NB4 (cell line): ENCODE measurements around the gene OR13F1.
"Not testable (repeated sequence)": the region's sequence is repeated elsewhere in the genome, so short reads cannot be mapped to it uniquely, and the experiment has no call there.

ENCODE experiments used
- DNase-seq: peaks from one replicate; pipeline ENCODE4 v3.0.0; 2010; ENCODE audit warnings: low read depth
- H3K4me3 ChIP-seq: one replicate; pipeline ENCODE4 v1.5.1; 2011; ENCODE audit warnings: mild to moderate bottlenecking, low read depth, low read length, moderate library complexity
- CTCF ChIP-seq: IDR thresholded peaks from one replicate; pipeline ENCODE4 v1.5.1; 2012; ENCODE audit warnings: low read depth, low read length
- MAX ChIP-seq: IDR thresholded peaks from 2 replicates; pipeline ENCODE4 v1.6.1; 2011; ENCODE audit warnings: low read depth, low read length
- MYC ChIP-seq: IDR thresholded peaks from 2 replicates; pipeline ENCODE4 v1.6.1; 2011; ENCODE audit warnings: low read depth, low read length
- POLR2A ChIP-seq: IDR thresholded peaks from 2 replicates; pipeline ENCODE4 v1.6.1; 2011; ENCODE audit warnings: mild to moderate bottlenecking; ENCODE audit not compliant: insufficient read length; ENCODE audit errors: extremely low read depth

Gene OR13F1

GRCh38 chr9:104494808-104495207 lies 9.3 kb upstream of the OR13F1 start:
- TF ChIP-seq MYC (no peak), MAX (no peak), CTCF (no peak), POLR2A (no peak)
- no peak overlapping the region for H3K4me3 ChIP-seq
- DNase-seq: peak; percentile 16

GRCh38 chr9:104503440-104503839 lies 623 bp upstream of the OR13F1 start:
- DNase-seq: no peak
- TF ChIP-seq POLR2A (no peak), MYC (no peak), MAX (no peak), CTCF (no peak)

GRCh38 chr9:104506565-104506964 lies 2.5 kb downstream of the OR13F1 start:
- no peak overlapping the region for H3K4me3 ChIP-seq
- no peak for DNase-seq
- TF ChIP-seq MYC: no peak
- TF ChIP-seq CTCF: no peak
- no peak for TF ChIP-seq MAX
- TF ChIP-seq POLR2A: no peak

More at GRCh38 chr9:104503440-104503839, 623 bp upstream of the OR13F1 start:
- no peak overlapping the region for H3K4me3 ChIP-seq

GRCh38 chr9:104514901-104515300 lies 10.8 kb downstream of the OR13F1 start:
- no peak for DNase-seq
- no peak for TF ChIP-seq POLR2A
- TF ChIP-seq CTCF: no peak
- no peak for TF ChIP-seq MYC
- no peak for TF ChIP-seq MAX
- H3K4me3 ChIP-seq: no peak overlapping the region

GRCh38 chr9:104520241-104520640 lies 16.2 kb downstream of the OR13F1 start:
- DNase-seq, H3K4me3 ChIP-seq: not testable (repeated sequence)

GRCh38 chr9:104527109-104527508 lies 23.0 kb downstream of the OR13F1 start, which contains the start of gene OR13C4:
TSS of gene OR13C4 (minus strand) at chr9:104527209. CDS start at chr9:104527209, 0 bp downstream.
- DNase-seq: no peak
- no peak within 1 kb of the TSS for H3K4me3 ChIP-seq
- TF ChIP-seq MAX (no peak), CTCF (no peak), MYC (no peak), POLR2A (no peak)

- no peak for TF ChIP-seq POLR2A
- TF ChIP-seq MAX: no peak
- no peak for TF ChIP-seq MYC
- TF ChIP-seq CTCF: no peak
- no peak for DNase-seq
- no peak within 1 kb of the TSS for H3K4me3 ChIP-seq
Observed at GRCh38 chr9:104536756-104537155, 32.7 kb downstream of the OR13F1 start, which contains the start of gene OR13C3. TSS of gene OR13C3 (minus strand) at chr9:104536856. CDS start at chr9:104536723, 133 bp downstream.
